GM19043 (cell line): ENCODE results near the gene NALCN.

Experiments used
- ATAC-seq: cut with Tn5 transposase; IDR thresholded peaks from one replicate; pipeline ENCODE4 v1.9.1; 2021; ENCODE audit warnings: low read depth; ENCODE audit not compliant: unreplicated experiment

Gene NALCN

GRCh38 chr13:101416181-101417042 lies at the start of gene NALCN:
Gene NALCN (minus strand): TSS chr13:101416508. CDS start chr13:101399126, 17,382 bp downstream.
- ATAC-seq: no peak

- ATAC-seq: no peak
Measured at GRCh38 chr13:101465877-101466276, 49.6 kb upstream of the NALCN start.

GRCh38 chr13:101457176-101457575 lies 40.9 kb upstream of the NALCN start:
- ATAC-seq: no peak

- ATAC-seq: no peak
Measured at GRCh38 chr13:101455863-101456262, 39.6 kb upstream of the NALCN start.

GRCh38 chr13:101454767-101455166 lies 38.5 kb upstream of the NALCN start:
- no peak for ATAC-seq

- ATAC-seq: no peak
Measured at GRCh38 chr13:101453784-101454201, 37.5 kb upstream of the NALCN start.

- peak; percentile 64 for ATAC-seq
Measured at GRCh38 chr13:101452519-101453485, 36.5 kb upstream of the NALCN start, which contains the start of gene ITGBL1. Gene ITGBL1 (plus strand): TSS chr13:101452675. CDS start chr13:101452834, 159 bp downstream.

GRCh38 chr13:101451641-101452040 lies 35.3 kb upstream of the NALCN start:
- ATAC-seq: no peak

- ATAC-seq: no peak
Measured at GRCh38 chr13:101450749-101451130, 34.4 kb upstream of the NALCN start.

- no peak for ATAC-seq
Measured at GRCh38 chr13:101449790-101450748, 33.8 kb upstream of the NALCN start.

GRCh38 chr13:101447852-101448251 lies 31.5 kb upstream of the NALCN start:
- ATAC-seq: no peak

- ATAC-seq: no peak
Measured at GRCh38 chr13:101434486-101434885, 18.2 kb upstream of the NALCN start.

- ATAC-seq: no peak
Measured at GRCh38 chr13:101433895-101434294, 17.6 kb upstream of the NALCN start.

GRCh38 chr13:101429733-101430132 lies 13.4 kb upstream of the NALCN start:
- ATAC-seq: no peak

GRCh38 chr13:101425623-101426022 lies 9.3 kb upstream of the NALCN start:
- no peak for ATAC-seq

GRCh38 chr13:101425156-101425471 lies 8.8 kb upstream of the NALCN start:
- no peak for ATAC-seq

- no peak for ATAC-seq
Measured at GRCh38 chr13:101424381-101425155, 8.3 kb upstream of the NALCN start.

GRCh38 chr13:101423872-101424271 lies 7.6 kb upstream of the NALCN start:
- no peak for ATAC-seq

GRCh38 chr13:101417501-101417900 lies 1.2 kb upstream of the NALCN start:
- ATAC-seq: no peak
